Activated CD4-positive, alpha-beta memory T cell treated with anti-CD3 and anti-CD28 coated beads for 36 hours (primary cell): ENCODE results near the gene NRP1. TPM values are rescaled to one million over a fixed set of nuclear protein-coding genes. Genes with fewer than 3 reads are reported as not detected.
A peak's percentile ranks its signal among the peaks of the same experiment; 100 is the strongest.

Experiments used
- CTCF ChIA-PET: fragments of 350-600 bp; sonication (Branson Sonifier 250); formaldehyde crosslinking; loops from one replicate; lab custom pipeline; 2021; ENCODE audit warnings: antibody characterized with exemption, inconsistent platforms; lab: Charles Lee
- POLR2A ChIA-PET: fragments of 350-600 bp; sonication (Branson Sonifier 250); formaldehyde crosslinking; loops from one replicate; lab custom pipeline; 2021; ENCODE audit warnings: antibody characterized with exemption; lab: Charles Lee
- DNase-seq: peaks from one replicate; pipeline ENCODE4 v3.0.0-alpha.2; 2020
- H3K27ac Mint-ChIP-seq: one replicate; pipeline ENCODE4 v1.8.0; 2021; ENCODE audit warnings: mixed read lengths
- H3K27me3 Mint-ChIP-seq: one replicate; pipeline ENCODE4 v1.8.0; 2021; ENCODE audit warnings: mixed read lengths
- H3K36me3 Mint-ChIP-seq: one replicate; pipeline ENCODE4 v1.8.0; 2021; ENCODE audit warnings: mixed read lengths
- H3K4me1 Mint-ChIP-seq: one replicate; pipeline ENCODE4 v1.8.0; 2021; ENCODE audit warnings: low read depth, mixed read lengths
- H3K4me3 Mint-ChIP-seq: one replicate; pipeline ENCODE4 v1.8.0; 2021; ENCODE audit warnings: mild to moderate bottlenecking, mixed read lengths
- H3K9me3 Mint-ChIP-seq: one replicate; pipeline ENCODE4 v1.8.0; 2021; ENCODE audit warnings: mixed read lengths
- intact Hi-C: fragments of 100-400 bp; cut with micrococcal nuclease; formaldehyde crosslinking; loops from one replicate; pipeline ENCODE4 v1.15.1; 2023
- total RNA-seq, 2 experiments: library from RNA; stranded (reverse); gene quantifications; one replicate each; pipeline ENCODE4 v1.2.3, GENCODE V29; 2021

NRP1 gene
- total RNA-seq, 2 experiments from 2014 or later: 1.5 to 1.6 TPM

GRCh38 chr10:33212061-33212748 lies 122.3 kb downstream of the NRP1 start:
- Mint-ChIP-seq H3K27me3 (no peaks in the 10 kb centered on the region), H3K9me3 (no peaks in the 10 kb centered on the region), H3K27ac (no peak overlapping the region), H3K4me3 (no peak overlapping the region), H3K4me1 (peaks cover 20% of the 10 kb centered on the region), H3K36me3 (no peaks in the 10 kb centered on the region)
- ChIA-PET CTCF (no interaction called here), POLR2A (no interaction called here)
- intact Hi-C loops: no loop called here
- DNase-seq: no peak

GRCh38 chr10:33211106-33211878 lies 123.2 kb downstream of the NRP1 start:
- ChIA-PET POLR2A (no interaction called here), CTCF (interaction anchor here (0.8 kb wide), 1 partner anchor 18 kb away, joined by 3 read pairs; no protein-coding TSS in a partner anchor)
- Mint-ChIP-seq H3K36me3 (no peaks in the 10 kb centered on the region), H3K27ac (peak overlapping the region; percentile 36), H3K9me3 (no peaks in the 10 kb centered on the region), H3K27me3 (no peaks in the 10 kb centered on the region), H3K4me3 (no peak overlapping the region), H3K4me1 (peaks cover 20% of the 10 kb centered on the region)
- intact Hi-C loops: loop anchor here (2.0 kb wide), 2 partner anchors 42 to 54 kb away; no protein-coding TSS in a partner anchor
- peak; percentile 56 for DNase-seq

- H3K4me1 Mint-ChIP-seq: peaks cover 20% of the 10 kb centered on the region
- H3K4me3 Mint-ChIP-seq: no peak overlapping the region
- no peak overlapping the region for H3K27ac Mint-ChIP-seq
- intact Hi-C loops: loop anchor here (2.0 kb wide), 2 partner anchors 43 to 55 kb away; no protein-coding TSS in a partner anchor
- no peaks in the 10 kb centered on the region for H3K27me3 Mint-ChIP-seq
- DNase-seq: no peak
- H3K36me3 Mint-ChIP-seq: no peaks in the 10 kb centered on the region
- POLR2A ChIA-PET: no interaction called here
- no peaks in the 10 kb centered on the region for H3K9me3 Mint-ChIP-seq
- CTCF ChIA-PET: no interaction called here
Observed at GRCh38 chr10:33209802-33210201, 124.7 kb downstream of the NRP1 start.

- Mint-ChIP-seq H3K27ac (no peak overlapping the region), H3K27me3 (no peaks in the 10 kb centered on the region), H3K9me3 (no peaks in the 10 kb centered on the region), H3K4me1 (peaks cover 9% of the 10 kb centered on the region), H3K36me3 (no peaks in the 10 kb centered on the region), H3K4me3 (no peak overlapping the region)
- POLR2A ChIA-PET: no interaction called here
- CTCF ChIA-PET: interaction anchor here (0.8 kb wide), 1 partner anchor 14 kb away, joined by 3 read pairs; no protein-coding TSS in a partner anchor
- DNase-seq: no peak
- intact Hi-C loops: no loop called here
Observed at GRCh38 chr10:33208166-33208565, 126.3 kb downstream of the NRP1 start.

- no peak overlapping the region for H3K27ac Mint-ChIP-seq
- DNase-seq: no peak
- H3K36me3 Mint-ChIP-seq: no peaks in the 10 kb centered on the region
- intact Hi-C loops: no loop called here
- ChIA-PET CTCF (interaction anchor here (1.0 kb wide), 1 partner anchor 11 kb away, joined by 4 read pairs; no protein-coding TSS in a partner anchor), POLR2A (no interaction called here)
- no peaks in the 10 kb centered on the region for H3K9me3 Mint-ChIP-seq
- H3K4me3 Mint-ChIP-seq: no peak overlapping the region
- no peaks in the 10 kb centered on the region for H3K27me3 Mint-ChIP-seq
- H3K4me1 Mint-ChIP-seq: no peaks in the 10 kb centered on the region
Observed at GRCh38 chr10:33204031-33204430, 130.4 kb downstream of the NRP1 start.

GRCh38 chr10:33201971-33202370 lies 132.5 kb downstream of the NRP1 start:
- POLR2A ChIA-PET: no interaction called here
- no peaks in the 10 kb centered on the region for H3K9me3 Mint-ChIP-seq
- H3K27ac Mint-ChIP-seq: no peak overlapping the region
- no peaks in the 10 kb centered on the region for H3K4me1 Mint-ChIP-seq
- CTCF ChIA-PET: interaction anchor here (0.5 to 2.2 kb wide), 2 partner anchors 9 to 345 kb away, joined by 3 to 11 read pairs; no protein-coding TSS in a partner anchor
- H3K4me3 Mint-ChIP-seq: no peak overlapping the region
- DNase-seq: no peak
- intact Hi-C loops: no loop called here
- no peaks in the 10 kb centered on the region for H3K36me3 Mint-ChIP-seq
- peaks cover 4% of the 10 kb centered on the region for H3K27me3 Mint-ChIP-seq

GRCh38 chr10:33201056-33201780 lies 133.2 kb downstream of the NRP1 start:
- no peak for DNase-seq
- H3K36me3 Mint-ChIP-seq: no peaks in the 10 kb centered on the region
- ChIA-PET POLR2A (no interaction called here), CTCF (interaction anchor here (2.2 kb wide), 1 partner anchor 8 kb away, joined by 11 read pairs; no protein-coding TSS in a partner anchor)
- peaks cover 4% of the 10 kb centered on the region for H3K27me3 Mint-ChIP-seq
- no peaks in the 10 kb centered on the region for H3K9me3 Mint-ChIP-seq
- H3K4me1 Mint-ChIP-seq: no peaks in the 10 kb centered on the region
- H3K4me3 Mint-ChIP-seq: no peak overlapping the region
- intact Hi-C loops: no loop called here
- no peak overlapping the region for H3K27ac Mint-ChIP-seq

- intact Hi-C loops: no loop called here
- no peak overlapping the region for H3K27ac Mint-ChIP-seq
- H3K27me3 Mint-ChIP-seq: peaks cover 4% of the 10 kb centered on the region
- ChIA-PET POLR2A (no interaction called here), CTCF (no interaction called here)
- H3K36me3 Mint-ChIP-seq: no peaks in the 10 kb centered on the region
- no peaks in the 10 kb centered on the region for H3K4me1 Mint-ChIP-seq
- DNase-seq: no peak
- H3K4me3 Mint-ChIP-seq: no peak overlapping the region
- no peaks in the 10 kb centered on the region for H3K9me3 Mint-ChIP-seq
Observed at GRCh38 chr10:33199731-33200232, 134.7 kb downstream of the NRP1 start.

- H3K27me3 Mint-ChIP-seq: peaks cover 8% of the 10 kb centered on the region
- CTCF ChIA-PET: no interaction called here
- no peaks in the 10 kb centered on the region for H3K36me3 Mint-ChIP-seq
- no peak for DNase-seq
- intact Hi-C loops: no loop called here
- no peaks in the 10 kb centered on the region for H3K9me3 Mint-ChIP-seq
- POLR2A ChIA-PET: no interaction called here
- H3K4me1 Mint-ChIP-seq: peaks cover under 1% of the 10 kb centered on the region
- H3K27ac Mint-ChIP-seq: no peak overlapping the region
- no peak overlapping the region for H3K4me3 Mint-ChIP-seq
Observed at GRCh38 chr10:33198610-33199009, 135.9 kb downstream of the NRP1 start.

GRCh38 chr10:33196710-33197491 lies 137.6 kb downstream of the NRP1 start:
- peaks cover 8% of the 10 kb centered on the region for H3K27me3 Mint-ChIP-seq
- no peak for DNase-seq
- no peak overlapping the region for H3K4me3 Mint-ChIP-seq
- no peaks in the 10 kb centered on the region for H3K36me3 Mint-ChIP-seq
- ChIA-PET POLR2A (no interaction called here), CTCF (interaction anchor here (1.0 kb wide), 1 partner anchor 137 kb away, joined by 3 read pairs; no protein-coding TSS in a partner anchor)
- H3K9me3 Mint-ChIP-seq: no peaks in the 10 kb centered on the region
- H3K27ac Mint-ChIP-seq: no peak overlapping the region
- peaks cover 5% of the 10 kb centered on the region for H3K4me1 Mint-ChIP-seq
- intact Hi-C loops: no loop called here

- DNase-seq: no peak
- Mint-ChIP-seq H3K36me3 (no peaks in the 10 kb centered on the region), H3K4me1 (peaks cover 5% of the 10 kb centered on the region), H3K9me3 (no peaks in the 10 kb centered on the region), H3K4me3 (no peak overlapping the region), H3K27me3 (peaks cover 8% of the 10 kb centered on the region), H3K27ac (no peak overlapping the region)
- intact Hi-C loops: no loop called here
- ChIA-PET CTCF (interaction anchor here (1.0 kb wide), 1 partner anchor 137 kb away, joined by 3 read pairs; no protein-coding TSS in a partner anchor), POLR2A (no interaction called here)
Observed at GRCh38 chr10:33196377-33196706, 138.1 kb downstream of the NRP1 start.
